Gastrocnemius medialis (tissue), 4 donors: ENCODE data around the gene SMARCA4. TPM values are rescaled to one million over a fixed set of nuclear protein-coding genes. Genes with fewer than 3 reads are reported as not detected.

Source experiments
- ATAC-seq, 2 donors: fragments of 150-250 bp; one replicate each; pipeline ENCODE4 v1.9.1; 2016
- DNase-seq, 2 donors: peaks; one replicate each; pipeline ENCODE4 v3.0.0-alpha.2; 2019
- H3K27ac ChIP-seq, 4 donors: fragments of 200-600 bp; sonication (generic); 1 replicate in 1 of 4; 2 replicates in 3 of 4; pipeline ENCODE4 v1.5.1; 2016 to 2018; ENCODE audit warnings: mild to moderate bottlenecking in 2 of 4, moderate library complexity in 1 of 4
- H3K27me3 ChIP-seq, 3 donors: fragments of 200-600 bp; sonication (generic) in 2 of 3; 1 replicate in 1 of 3; 2 replicates in 2 of 3; pipeline versions ENCODE4 v1.5.1 to v1.6.0; 2016 to 2019; ENCODE audit warnings: mild to moderate bottlenecking in 1 of 3, moderate library complexity in 1 of 3
- H3K36me3 ChIP-seq, 2 donors: fragments of 200-600 bp; sonication (generic) in 1 of 2; one replicate each; pipeline ENCODE4 v1.5.1; 2017 to 2018
- H3K4me1 ChIP-seq, 2 donors: fragments of 200-600 bp; sonication (generic) in 1 of 2; one replicate each; pipeline ENCODE4 v1.5.1; 2016 to 2017; ENCODE audit warnings: mild to moderate bottlenecking in 2 of 2
- H3K4me3 ChIP-seq, 4 donors: fragments of 200-600 bp; sonication (generic) in 3 of 4; 1 replicate in 1 of 4; 2 replicates in 3 of 4; pipeline ENCODE4 v1.5.1; 2016 to 2019; ENCODE audit warnings: mild to moderate bottlenecking in 2 of 4
- H3K9me3 ChIP-seq, 3 donors: fragments of 200-600 bp; sonication (generic) in 2 of 3; 1 replicate in 1 of 3; 2 replicates in 2 of 3; pipeline ENCODE4 v1.5.1; 2016 to 2019
- CTCF ChIP-seq, 5 experiments: fragments of 450-650 bp in 3 of 5; fragments of 200-600 bp in 2 of 5; sonication (generic) in 2 of 5; IDR thresholded peaks in 4 of 5; conservative IDR thresholded peaks in 1 of 5; 1 replicate in 4 of 5; 2 replicates in 1 of 5; pipeline ENCODE4 v1.5.1; 2016 to 2019; ENCODE audit warnings: antibody characterized with exemption in 5 of 5, mild to moderate bottlenecking in 3 of 5, moderate library complexity in 3 of 5
- POLR2A ChIP-seq, 2 donors: fragments of 450-650 bp; IDR thresholded peaks; one replicate each; pipeline ENCODE4 v1.6.1; 2017; ENCODE audit warnings: antibody characterized with exemption in 2 of 2, mild to moderate bottlenecking in 2 of 2, moderate library complexity in 2 of 2
- in situ Hi-C, 4 donors: fragments of 200-750 bp; cut with MboI; loops; one replicate each; pipeline versions ENCODE4 v1.15.0 to v1.8.0; 2017; ENCODE audit warnings: low sequenced_read_pairs in 4 of 4
- intact Hi-C: fragments of 100-400 bp; cut with DNase I; formaldehyde crosslinking; loops from one replicate; pipeline ENCODE4 v1.15.1; 2023; ENCODE audit warnings: low total_unique reads
- total RNA-seq, 4 donors: library from RNA; depleted of rRNA; stranded (reverse); fragments of >200 nt; gene quantifications; one replicate each; pipeline versions ENCODE4 v1.1.0 to v1.2.3, GENCODE V29; 2016

Gene SMARCA4
- total RNA-seq, 4 donors from 2014 or later: 24.0 to 72.6 (median 68.7) TPM

GRCh38 chr19:10975374-10976130, 14.7 kb downstream of the SMARCA4 start:
- in situ Hi-C loops (no loop called here), intact Hi-C loops (no loop called here)
- Histone ChIP-seq H3K9me3 (no peaks in the 10 kb centered on the region), H3K4me3 (peak overlapping the region in 3 of 4 donors; percentile 11 to 29 (median 17)), H3K27ac (peak overlapping the region; percentile 8 to 69 (median 58)), H3K27me3 (no peaks in the 10 kb centered on the region), H3K4me1 (peaks cover 21 to 22% of the 10 kb centered on the region in 2 donors), H3K36me3 (no peaks in the 10 kb centered on the region)
- ATAC-seq (peak; percentile 17 to 31), DNase-seq (no peak)
- TF ChIP-seq CTCF (IDR thresholded peaks at IDR 0.05 in 4 of 5, conservative IDR thresholded peaks at IDR 0.05 in 1 of 5): no peak
- TF ChIP-seq POLR2A (IDR thresholded peaks at IDR 0.05): no peak

GRCh38 chr19:10976131-10976892, 15.5 kb downstream of the SMARCA4 start:
- intact Hi-C loops: no loop called here
- H3K4me3 ChIP-seq: peak overlapping the region in 3 of 4 donors; percentile 11 to 29 (median 17)

GRCh38 chr19:10977742-10978092, 16.9 kb downstream of the SMARCA4 start:
- DNase-seq (no peak), ATAC-seq (no peak)
- intact Hi-C loops (no loop called here), in situ Hi-C loops (no loop called here)
- H3K4me1 ChIP-seq: peaks cover 21 to 22% of the 10 kb centered on the region in 2 donors
- H3K27ac ChIP-seq: no peak overlapping the region
- H3K4me3 ChIP-seq: no peak overlapping the region
- no peaks in the 10 kb centered on the region for H3K36me3 ChIP-seq
- no peaks in the 10 kb centered on the region for H3K9me3 ChIP-seq
- TF ChIP-seq CTCF (IDR thresholded peaks at IDR 0.05 in 4 of 5, conservative IDR thresholded peaks at IDR 0.05 in 1 of 5) (no peak), POLR2A (IDR thresholded peaks at IDR 0.05) (no peak)
- no peaks in the 10 kb centered on the region for H3K27me3 ChIP-seq

More at GRCh38 chr19:10976131-10976892, 15.5 kb downstream of the SMARCA4 start:
- no peaks in the 10 kb centered on the region for H3K36me3 ChIP-seq
- in situ Hi-C loops: no loop called here
- H3K27me3 ChIP-seq: no peaks in the 10 kb centered on the region
- TF ChIP-seq POLR2A (IDR thresholded peaks at IDR 0.05): no peak
- TF ChIP-seq CTCF (IDR thresholded peaks at IDR 0.05 in 4 of 5, conservative IDR thresholded peaks at IDR 0.05 in 1 of 5): no peak
- H3K4me1 ChIP-seq: peaks cover 21 to 22% of the 10 kb centered on the region in 2 donors
- peak overlapping the region; percentile 8 to 69 (median 58) for H3K27ac ChIP-seq
- DNase-seq (no peak), ATAC-seq (no peak)
- no peaks in the 10 kb centered on the region for H3K9me3 ChIP-seq

GRCh38 chr19:10979951-10980381, 19.1 kb downstream of the SMARCA4 start:
- no peak overlapping the region for H3K4me3 ChIP-seq
- H3K4me1 ChIP-seq: peaks cover 21 to 22% of the 10 kb centered on the region in 2 donors
- TF ChIP-seq POLR2A (IDR thresholded peaks at IDR 0.05) (no peak), CTCF (IDR thresholded peaks at IDR 0.05 in 4 of 5, conservative IDR thresholded peaks at IDR 0.05 in 1 of 5) (no peak)
- intact Hi-C loops: no loop called here
- ATAC-seq (no peak), DNase-seq (no peak)
- no peaks in the 10 kb centered on the region for H3K9me3 ChIP-seq
- H3K27ac ChIP-seq: no peak overlapping the region
- in situ Hi-C loops: no loop called here
- H3K27me3 ChIP-seq: no peaks in the 10 kb centered on the region
- peaks cover 0 to 12% of the 10 kb centered on the region in 2 donors for H3K36me3 ChIP-seq
